Spleen (tissue), 11 donors: ENCODE data around the gene HAPLN2. TPM values are rescaled to one million over a fixed set of nuclear protein-coding genes. Genes with fewer than 3 reads are reported as not detected.

Source experiments
- DNase-seq: peaks from one replicate; pipeline ENCODE4 v3.0.0-alpha.2; 2020
- H3K27ac ChIP-seq, 8 donors: fragments of 200-600 bp; sonication (generic) in 7 of 8; 1 replicate in 4 of 8; 2 replicates in 4 of 8; pipeline versions ENCODE4 v1.5.0 to v1.8.0; 2016 to 2021; ENCODE audit warnings: inconsistent platforms in 4 of 8, mild to moderate bottlenecking in 4 of 8, moderate library complexity in 1 of 8
- H3K27me3 ChIP-seq, 7 donors: fragments of 200-600 bp; sonication (generic) in 6 of 7; replicated peaks in 1 of 7; 1 replicate in 4 of 7; 2 replicates in 3 of 7; pipeline versions ENCODE4 v1.5.0 to v1.8.0; 2016 to 2021; ENCODE audit warnings: inconsistent platforms in 3 of 7, mild to moderate bottlenecking in 1 of 7
- H3K36me3 ChIP-seq, 6 donors: fragments of 200-600 bp; sonication (generic) in 5 of 6; 1 replicate in 4 of 6; 2 replicates in 2 of 6; pipeline versions ENCODE4 v1.5.0 to v1.8.0; 2016 to 2021; ENCODE audit warnings: inconsistent platforms in 2 of 6
- H3K4me1 ChIP-seq, 6 donors: fragments of 200-600 bp; sonication (generic) in 5 of 6; 1 replicate in 3 of 6; 2 replicates in 3 of 6; pipeline versions ENCODE4 v1.5.0 to v1.8.0; 2016 to 2021; ENCODE audit warnings: inconsistent platforms in 3 of 6
- H3K4me3 ChIP-seq, 8 donors: fragments of 200-600 bp; sonication (generic) in 7 of 8; 1 replicate in 4 of 8; 2 replicates in 4 of 8; pipeline versions ENCODE4 v1.5.0 to v1.8.0; 2016 to 2021; ENCODE audit warnings: inconsistent platforms in 4 of 8, mild to moderate bottlenecking in 4 of 8, moderate library complexity in 2 of 8
- H3K9me3 ChIP-seq, 8 donors: fragments of 200-600 bp; sonication (generic) in 7 of 8; 1 replicate in 4 of 8; 2 replicates in 4 of 8; pipeline versions ENCODE4 v1.5.0 to v1.8.0; 2016 to 2021; ENCODE audit warnings: inconsistent platforms in 4 of 8
- POLR2A ChIP-seq, 3 donors: fragments of 450-650 bp; IDR thresholded peaks; one replicate each; pipeline ENCODE4 v1.5.1; 2017; ENCODE audit warnings: antibody characterized with exemption in 3 of 3, mild to moderate bottlenecking in 1 of 3
- POLR2AphosphoS5 ChIP-seq, 3 donors: sonication (generic); formaldehyde crosslinking; IDR thresholded peaks; one replicate each; pipeline ENCODE4 v1.5.1; 2017; ENCODE audit warnings: antibody characterized with exemption in 3 of 3
- WGBS, 5 donors: extraction: QIAGEN DNeasy Blood & Tissue Kit in 3 of 5; methylation state at CpG; one replicate each; pipeline versions ENCODE4 v1.1.5 to v1.1.7; 2013 to 2018; 5-methylcytosine and 5-hydroxymethylcytosine counted together
- intact Hi-C: fragments of 100-400 bp; cut with DNase I; formaldehyde crosslinking; loops from one replicate; pipeline ENCODE4 v1.15.0; 2023; ENCODE audit warnings: low total_unique reads
- polyA plus RNA-seq, 3 donors: library from polyadenylated mRNA; stranded (reverse); fragments of 200-250 nt; gene quantifications; one replicate each; pipeline ENCODE4 v1.2.1, GENCODE V29; 2013
- total RNA-seq, 7 donors: library from RNA; depleted of rRNA in 3 of 7; stranded (reverse); fragments of >200 nt in 3 of 7; fragmentation: NEBNext Ultra II Directional in 4 of 7; extraction: Animal tissue kit (Norgen Biotek cat#: 25700) in 4 of 7; gene quantifications; one replicate each; pipeline versions ENCODE4 v1.1.0 to v1.2.1, GENCODE V29; 2016 to 2021
- TF ChIP-seq, protein P1 (sequence below), 11 experiments: fragments of 200-600 bp in 7 of 11; fragments of 450-650 bp in 4 of 11; sonication (generic) in 4 of 11; IDR thresholded peaks in 8 of 11; conservative IDR thresholded peaks in 3 of 11; 1 replicate in 7 of 11; 2 replicates in 4 of 11; pipeline versions ENCODE4 v1.4.0 to v1.8.0; 2016 to 2021; ENCODE audit warnings: antibody characterized with exemption in 11 of 11, inconsistent platforms in 4 of 11, mild to moderate bottlenecking in 1 of 11
- donor health status: healthy with polysubstance abuse.
- donor health status: DM: no; HTN: no; CAD: no; lungs with moderate emphysema.
- donor health status: DM: no; HTN: no; CAD: no.
- donor health status: Bipolar disorder and iron deficiency.
- donor health status: healthy.
- donor health status: DM: no; HTN: no; CAD: no.
- donor health status: DM: yes; HTN: yes; CAD: no.

Gene HAPLN2
- total and polyA plus RNA-seq, 10 donors: 0.20 to 1.1 (median 0.36) TPM; not detected in 4

DNA sequence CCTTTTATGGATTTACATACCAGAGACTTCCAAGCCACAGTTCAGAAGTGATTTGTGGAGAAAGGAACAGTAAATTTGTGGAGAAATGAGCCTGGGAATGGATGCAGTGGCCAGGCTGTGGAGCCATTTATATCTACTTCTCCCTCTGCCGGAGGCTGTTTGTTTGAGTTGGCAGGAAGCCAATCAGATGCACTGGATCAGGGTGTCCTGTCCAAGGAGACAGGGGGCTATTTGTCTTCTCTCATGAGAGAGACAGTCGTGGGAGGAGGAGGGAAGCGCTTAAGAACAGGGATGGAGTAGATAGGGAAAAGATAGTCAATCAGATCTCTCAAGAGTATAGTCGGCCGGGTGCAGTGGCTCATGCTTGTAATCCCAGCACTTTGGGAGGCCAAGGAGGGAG, 2.8 kb upstream of the HAPLN2 start:
- Histone ChIP-seq H3K4me1 (no peaks in the 10 kb centered on the region), H3K9me3 (no peaks in the 10 kb centered on the region), H3K4me3 (no peak overlapping the region), H3K27me3 (peaks cover 0 to 72% (median 0%) of the 10 kb centered on the region in 7 donors), H3K27ac (peak overlapping the region in 3 of 8 donors; percentile 28 to 37 (median 33)), H3K36me3 (no peaks in the 10 kb centered on the region)
- 19 to 31% (median 20%) methylated on average over 5 of the region's 5 CpGs for WGBS, 5 donors
- TF ChIP-seq POLR2AphosphoS5 (IDR thresholded peaks at IDR 0.05): no peak
- TF ChIP-seq POLR2A (IDR thresholded peaks at IDR 0.05): no peak
- intact Hi-C loops: no loop called here
- DNase-seq: no peak

DNA sequence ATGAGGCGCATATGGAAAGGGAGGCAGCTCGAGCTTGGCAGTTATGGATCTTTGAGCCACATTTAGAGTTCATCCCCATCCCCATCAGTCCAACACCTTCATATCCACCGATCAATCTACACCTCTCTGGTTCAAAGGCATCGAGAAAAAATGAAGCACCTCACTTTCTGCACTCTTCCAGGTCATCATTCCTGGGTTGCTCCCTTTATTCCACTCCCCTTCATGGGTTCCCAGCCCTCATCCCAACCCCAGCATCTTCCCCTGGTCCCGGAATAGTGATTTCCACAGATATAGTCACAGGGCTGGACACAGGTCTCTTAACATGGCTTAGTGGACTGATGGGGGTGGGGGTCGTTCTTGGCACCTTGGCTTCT, 354 bp downstream of the HAPLN2 start:
- no peak for DNase-seq
- Histone ChIP-seq H3K4me1 (peaks cover 8 to 15% (median 12%) of the 10 kb centered on the region in 6 donors), H3K27ac (no peak overlapping the region), H3K36me3 (no peaks in the 10 kb centered on the region), H3K4me3 (no peak overlapping the region), H3K27me3 (peaks cover 0 to 83% (median 17%) of the 10 kb centered on the region in 7 donors), H3K9me3 (no peaks in the 10 kb centered on the region)
- 22 to 30% (median 28%) methylated on average over 6 of the region's 6 CpGs for WGBS, 5 donors
- intact Hi-C loops: no loop called here
- TF ChIP-seq POLR2AphosphoS5 (IDR thresholded peaks at IDR 0.05) (no peak), POLR2A (IDR thresholded peaks at IDR 0.05) (no peak)
- TF ChIP-seq, protein P1, sequence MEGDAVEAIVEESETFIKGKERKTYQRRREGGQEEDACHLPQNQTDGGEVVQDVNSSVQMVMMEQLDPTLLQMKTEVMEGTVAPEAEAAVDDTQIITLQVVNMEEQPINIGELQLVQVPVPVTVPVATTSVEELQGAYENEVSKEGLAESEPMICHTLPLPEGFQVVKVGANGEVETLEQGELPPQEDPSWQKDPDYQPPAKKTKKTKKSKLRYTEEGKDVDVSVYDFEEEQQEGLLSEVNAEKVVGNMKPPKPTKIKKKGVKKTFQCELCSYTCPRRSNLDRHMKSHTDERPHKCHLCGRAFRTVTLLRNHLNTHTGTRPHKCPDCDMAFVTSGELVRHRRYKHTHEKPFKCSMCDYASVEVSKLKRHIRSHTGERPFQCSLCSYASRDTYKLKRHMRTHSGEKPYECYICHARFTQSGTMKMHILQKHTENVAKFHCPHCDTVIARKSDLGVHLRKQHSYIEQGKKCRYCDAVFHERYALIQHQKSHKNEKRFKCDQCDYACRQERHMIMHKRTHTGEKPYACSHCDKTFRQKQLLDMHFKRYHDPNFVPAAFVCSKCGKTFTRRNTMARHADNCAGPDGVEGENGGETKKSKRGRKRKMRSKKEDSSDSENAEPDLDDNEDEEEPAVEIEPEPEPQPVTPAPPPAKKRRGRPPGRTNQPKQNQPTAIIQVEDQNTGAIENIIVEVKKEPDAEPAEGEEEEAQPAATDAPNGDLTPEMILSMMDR (IDR thresholded peaks at IDR 0.05 in 8 of 11, conservative IDR thresholded peaks at IDR 0.05 in 3 of 11): no peak

DNA sequence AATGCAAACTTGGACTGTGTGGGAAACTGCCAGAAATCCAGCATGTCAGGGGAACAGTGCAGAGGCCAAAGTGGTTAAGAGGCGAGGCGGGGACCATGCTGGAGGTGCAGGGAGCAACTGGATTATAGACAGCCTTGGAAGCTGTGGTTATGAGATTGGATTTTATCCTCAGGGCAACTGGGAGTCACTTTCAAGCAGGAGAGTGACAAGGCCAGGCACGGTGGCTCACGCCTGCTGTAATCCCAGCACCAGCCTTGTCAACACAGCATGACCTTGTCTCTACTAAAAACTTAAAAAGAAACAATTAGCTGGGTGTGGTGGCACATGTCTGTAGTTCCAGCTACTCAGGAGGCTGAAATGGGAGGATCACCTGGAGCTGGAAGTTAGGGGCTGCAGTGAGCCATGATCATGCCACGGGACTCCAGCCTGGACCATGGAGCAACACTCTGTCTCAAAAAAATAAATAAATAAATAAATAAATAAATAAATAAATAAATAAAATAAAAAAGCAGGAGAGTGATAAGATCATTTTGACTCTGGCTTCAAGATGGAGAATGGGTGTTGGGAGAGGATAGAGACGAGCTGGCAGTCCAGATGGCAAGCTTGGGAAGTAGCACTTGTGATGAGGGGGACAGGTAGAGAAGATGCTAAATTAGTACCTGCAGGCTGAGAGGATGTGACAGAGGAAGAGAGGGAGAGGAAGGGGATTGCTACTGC, 3.5 kb downstream of the HAPLN2 start:
- DNase-seq: no peak
- WGBS, 5 donors: 64 to 81% (median 69%) methylated on average over 6 of the region's 6 CpGs
- Histone ChIP-seq H3K27me3 (peaks cover 5 to 97% (median 44%) of the 10 kb centered on the region in 7 donors), H3K4me3 (no peak overlapping the region), H3K9me3 (no peaks in the 10 kb centered on the region), H3K27ac (no peak overlapping the region), H3K36me3 (no peaks in the 10 kb centered on the region), H3K4me1 (peaks cover 24 to 33% (median 28%) of the 10 kb centered on the region in 6 donors)
- TF ChIP-seq POLR2AphosphoS5 (IDR thresholded peaks at IDR 0.05) (no peak), POLR2A (IDR thresholded peaks at IDR 0.05) (no peak)
- TF ChIP-seq, protein P1 (IDR thresholded peaks at IDR 0.05 in 8 of 11, conservative IDR thresholded peaks at IDR 0.05 in 3 of 11): no peak
- intact Hi-C loops: no loop called here

DNA sequence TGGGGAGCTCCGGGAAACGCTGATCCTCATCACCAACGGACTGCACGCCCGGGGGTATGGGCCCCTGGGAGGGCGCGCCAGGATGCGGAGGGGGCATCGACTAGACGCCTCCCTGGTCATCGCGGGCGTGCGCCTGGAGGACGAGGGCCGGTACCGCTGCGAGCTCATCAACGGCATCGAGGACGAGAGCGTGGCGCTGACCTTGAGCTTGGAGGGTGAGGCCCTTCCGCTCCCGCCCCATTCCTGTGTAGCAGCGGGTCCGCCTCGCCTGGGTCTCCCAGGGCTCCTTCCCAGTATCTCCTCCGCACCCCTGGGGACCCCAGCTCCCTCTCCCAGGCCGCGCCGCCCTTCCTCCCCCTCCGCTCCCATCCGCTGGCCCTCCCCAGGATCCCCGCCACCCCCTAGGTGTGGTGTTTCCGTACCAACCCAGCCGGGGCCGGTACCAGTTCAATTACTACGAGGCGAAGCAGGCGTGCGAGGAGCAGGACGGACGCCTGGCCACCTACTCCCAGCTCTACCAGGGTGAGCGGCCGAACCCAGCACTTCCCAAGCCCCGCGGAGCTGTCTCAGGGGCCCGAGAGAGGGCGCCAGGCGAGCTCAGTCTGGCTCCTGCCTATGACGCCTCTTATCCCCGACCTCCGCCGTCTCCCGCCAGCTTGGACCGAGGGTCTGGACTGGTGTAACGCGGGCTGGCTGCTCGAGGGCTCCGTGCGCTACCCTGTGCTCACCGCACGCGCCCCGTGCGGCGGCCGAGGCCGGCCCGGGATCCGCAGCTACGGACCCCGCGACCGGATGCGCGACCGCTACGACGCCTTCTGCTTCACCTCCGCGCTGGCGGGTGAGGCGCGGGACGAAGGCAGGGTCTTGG, 5.0 kb downstream of the HAPLN2 start:
- H3K9me3 ChIP-seq: no peaks in the 10 kb centered on the region
- peak; percentile 81 for DNase-seq
- H3K4me1 ChIP-seq: peaks cover 24 to 33% (median 28%) of the 10 kb centered on the region in 6 donors
- peak overlapping the region; percentile 29 to 71 (median 38) for H3K4me3 ChIP-seq
- H3K27me3 ChIP-seq: peaks cover 5 to 94% (median 44%) of the 10 kb centered on the region in 7 donors
- no peak for TF ChIP-seq POLR2A (IDR thresholded peaks at IDR 0.05)
- peak in 2 of 3 donors; percentile 35 to 37 for TF ChIP-seq POLR2AphosphoS5 (IDR thresholded peaks at IDR 0.05)
- TF ChIP-seq, protein P1 (IDR thresholded peaks at IDR 0.05 in 8 of 11, conservative IDR thresholded peaks at IDR 0.05 in 3 of 11): peak in 4 of 11 experiments; percentile 19 to 32 (median 25)
- H3K27ac ChIP-seq: peak overlapping the region in 4 of 8 donors; percentile 4 to 46 (median 22)
- H3K36me3 ChIP-seq: no peaks in the 10 kb centered on the region
- 1 to 5% (median 2%) methylated on average over 51 to 87 of the region's 87 CpGs for WGBS, 5 donors
- intact Hi-C loops: no loop called here
